Transverse colon (tissue), 3 donors: Measurements from ENCODE around the gene TOLLIP.

Source experiments
- POLR2A ChIP-seq: fragments of 450-650 bp; IDR thresholded peaks from one replicate; pipeline ENCODE4 v1.6.1; 2016; ENCODE audit warnings: antibody characterized with exemption, mild to moderate bottlenecking, moderate library complexity
- TF ChIP-seq, protein P1 (sequence below), 5 experiments: fragments of 200-600 bp in 3 of 5; fragments of 450-650 bp in 2 of 5; sonication (generic) in 3 of 5; IDR thresholded peaks; 1 replicate in 2 of 5; 2 replicates in 3 of 5; pipeline ENCODE4 v1.5.1; 2016 to 2017; ENCODE audit warnings: antibody characterized with exemption in 5 of 5, inconsistent platforms in 3 of 5, mild to moderate bottlenecking in 2 of 5, moderate library complexity in 1 of 5

GRCh38 chr11:1340111-1340510 lies 30.7 kb upstream of the TOLLIP start:
- TF ChIP-seq, protein P1, sequence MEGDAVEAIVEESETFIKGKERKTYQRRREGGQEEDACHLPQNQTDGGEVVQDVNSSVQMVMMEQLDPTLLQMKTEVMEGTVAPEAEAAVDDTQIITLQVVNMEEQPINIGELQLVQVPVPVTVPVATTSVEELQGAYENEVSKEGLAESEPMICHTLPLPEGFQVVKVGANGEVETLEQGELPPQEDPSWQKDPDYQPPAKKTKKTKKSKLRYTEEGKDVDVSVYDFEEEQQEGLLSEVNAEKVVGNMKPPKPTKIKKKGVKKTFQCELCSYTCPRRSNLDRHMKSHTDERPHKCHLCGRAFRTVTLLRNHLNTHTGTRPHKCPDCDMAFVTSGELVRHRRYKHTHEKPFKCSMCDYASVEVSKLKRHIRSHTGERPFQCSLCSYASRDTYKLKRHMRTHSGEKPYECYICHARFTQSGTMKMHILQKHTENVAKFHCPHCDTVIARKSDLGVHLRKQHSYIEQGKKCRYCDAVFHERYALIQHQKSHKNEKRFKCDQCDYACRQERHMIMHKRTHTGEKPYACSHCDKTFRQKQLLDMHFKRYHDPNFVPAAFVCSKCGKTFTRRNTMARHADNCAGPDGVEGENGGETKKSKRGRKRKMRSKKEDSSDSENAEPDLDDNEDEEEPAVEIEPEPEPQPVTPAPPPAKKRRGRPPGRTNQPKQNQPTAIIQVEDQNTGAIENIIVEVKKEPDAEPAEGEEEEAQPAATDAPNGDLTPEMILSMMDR (IDR thresholded peaks at IDR 0.05), result no peak
- TF ChIP-seq POLR2A, result no peak
